Uterus (tissue), 2 donors: ENCODE measurements around the gene GPR21.

Experiments
- POLR2A ChIP-seq, 2 donors: fragments of 450-650 bp; IDR thresholded peaks; one replicate each; pipeline ENCODE4 v1.6.1; 2016; ENCODE audit warnings: antibody characterized with exemption in 2 of 2, mild to moderate bottlenecking in 1 of 2, moderate library complexity in 1 of 2
- TF ChIP-seq, protein P1 (sequence below), 4 experiments: fragments of 200-600 bp in 2 of 4; fragments of 450-650 bp in 2 of 4; sonication (generic) in 2 of 4; IDR thresholded peaks; one replicate each; pipeline ENCODE4 v1.5.1; 2016 to 2019; ENCODE audit warnings: antibody characterized with exemption in 4 of 4, mild to moderate bottlenecking in 2 of 4, moderate library complexity in 1 of 4

- TF ChIP-seq, protein P1, sequence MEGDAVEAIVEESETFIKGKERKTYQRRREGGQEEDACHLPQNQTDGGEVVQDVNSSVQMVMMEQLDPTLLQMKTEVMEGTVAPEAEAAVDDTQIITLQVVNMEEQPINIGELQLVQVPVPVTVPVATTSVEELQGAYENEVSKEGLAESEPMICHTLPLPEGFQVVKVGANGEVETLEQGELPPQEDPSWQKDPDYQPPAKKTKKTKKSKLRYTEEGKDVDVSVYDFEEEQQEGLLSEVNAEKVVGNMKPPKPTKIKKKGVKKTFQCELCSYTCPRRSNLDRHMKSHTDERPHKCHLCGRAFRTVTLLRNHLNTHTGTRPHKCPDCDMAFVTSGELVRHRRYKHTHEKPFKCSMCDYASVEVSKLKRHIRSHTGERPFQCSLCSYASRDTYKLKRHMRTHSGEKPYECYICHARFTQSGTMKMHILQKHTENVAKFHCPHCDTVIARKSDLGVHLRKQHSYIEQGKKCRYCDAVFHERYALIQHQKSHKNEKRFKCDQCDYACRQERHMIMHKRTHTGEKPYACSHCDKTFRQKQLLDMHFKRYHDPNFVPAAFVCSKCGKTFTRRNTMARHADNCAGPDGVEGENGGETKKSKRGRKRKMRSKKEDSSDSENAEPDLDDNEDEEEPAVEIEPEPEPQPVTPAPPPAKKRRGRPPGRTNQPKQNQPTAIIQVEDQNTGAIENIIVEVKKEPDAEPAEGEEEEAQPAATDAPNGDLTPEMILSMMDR (IDR thresholded peaks at IDR 0.05): no peak
- no peak for TF ChIP-seq POLR2A (IDR thresholded peaks at IDR 0.05)
These were observed 6.3 kb downstream of the GPR21 start for GRCh38 chr9:123039617-123040219.
